Upper lobe of left lung (tissue), 6 donors: ENCODE results near the gene ARFGEF3. TPM values are rescaled to one million over a fixed set of nuclear protein-coding genes. Genes with fewer than 3 reads are reported as not detected.

ENCODE experiments used
- ATAC-seq, 2 donors: fragments of 200-7000 bp; cut with Tn5 transposase; one replicate each; pipeline ENCODE4 v1.9.1; 2022; ENCODE audit warnings: mild to moderate bottlenecking in 2 of 2, moderate library complexity in 2 of 2; ENCODE audit not compliant: low FRiP score in 2 of 2
- DNase-seq, 2 donors: peaks; one replicate each; pipeline ENCODE4 v3.0.0-alpha.2; 2019 to 2020
- H3K27ac ChIP-seq, 4 donors: fragments of 200-600 bp; sonication (generic); one replicate each; pipeline ENCODE4 v1.5.1; 2016 to 2019
- H3K27me3 ChIP-seq, 4 donors: fragments of 200-600 bp; sonication (generic); one replicate each; pipeline ENCODE4 v1.5.1; 2017 to 2019
- H3K36me3 ChIP-seq, 4 donors: fragments of 200-600 bp; sonication (generic); one replicate each; pipeline ENCODE4 v1.5.1; 2016 to 2019
- H3K4me1 ChIP-seq, 4 donors: fragments of 200-600 bp; sonication (generic); one replicate each; pipeline ENCODE4 v1.5.1; 2018 to 2019
- H3K4me3 ChIP-seq, 4 donors: fragments of 200-600 bp; sonication (generic); one replicate each; pipeline ENCODE4 v1.5.1; 2017 to 2019; ENCODE audit warnings: mild to moderate bottlenecking in 2 of 4, moderate library complexity in 1 of 4
- H3K9me3 ChIP-seq, 4 donors: fragments of 200-600 bp; sonication (generic); one replicate each; pipeline ENCODE4 v1.5.1; 2018 to 2019
- CTCF ChIP-seq, 6 experiments: fragments of 450-650 bp in 4 of 6; fragments of 200-600 bp in 2 of 6; sonication (generic) in 2 of 6; IDR thresholded peaks; one replicate each; pipeline ENCODE4 v1.5.1; 2016 to 2019; ENCODE audit warnings: antibody characterized with exemption in 6 of 6
- EP300 ChIP-seq, 4 donors: sonication (generic); formaldehyde crosslinking; IDR thresholded peaks; one replicate each; pipeline ENCODE4 v1.5.1; 2017; ENCODE audit warnings: antibody characterized with exemption in 4 of 4, control low read depth in 2 of 4
- POLR2A ChIP-seq, 4 donors: fragments of 450-650 bp; IDR thresholded peaks; one replicate each; pipeline ENCODE4 v1.5.1; 2016 to 2017; ENCODE audit warnings: antibody characterized with exemption in 4 of 4, mild to moderate bottlenecking in 2 of 4
- POLR2AphosphoS5 ChIP-seq, 2 donors: sonication (generic); formaldehyde crosslinking; IDR thresholded peaks; one replicate each; pipeline ENCODE4 v1.5.1; 2017; ENCODE audit warnings: antibody characterized with exemption in 2 of 2
- WGBS, 2 donors: methylation state at CpG; one replicate each; pipeline ENCODE4 v1.1.5; 2017 to 2018; 5-methylcytosine and 5-hydroxymethylcytosine counted together
- total RNA-seq, 6 donors: library from RNA; depleted of rRNA in 4 of 6; stranded (reverse); fragments of >200 nt in 4 of 6; gene quantifications; one replicate each; pipeline versions ENCODE4 v1.1.0 to v1.2.1, GENCODE V29; 2016 to 2021
- donor health status: DM: no; HTN: no; CAD: no; lungs with moderate emphysema.
- donor health status: DM: no; HTN: yes; CAD: no; lungs with severe emphysema.

Gene ARFGEF3
- total RNA-seq, 6 donors from 2014 or later, result 19.8 to 53.6 (median 30.5) TPM

GRCh38 chr6:138242987-138243592, 81.4 kb downstream of the ARFGEF3 start:
- no peak for ATAC-seq
- Histone ChIP-seq H3K27me3 (no peaks in the 10 kb centered on the region), H3K4me1 (no peaks in the 10 kb centered on the region), H3K36me3 (peaks cover 0 to 3% (median 0%) of the 10 kb centered on the region in 4 donors), H3K4me3 (no peak overlapping the region), H3K27ac (no peak overlapping the region), H3K9me3 (no peaks in the 10 kb centered on the region)
- TF ChIP-seq EP300 (IDR thresholded peaks at IDR 0.05) (no peak), POLR2A (IDR thresholded peaks at IDR 0.05) (no peak), POLR2AphosphoS5 (IDR thresholded peaks at IDR 0.05) (no peak), CTCF (IDR thresholded peaks at IDR 0.05) (no peak)
- 84 to 88% methylated on average over 4 of the region's 4 CpGs for WGBS, 2 donors
- no peak for DNase-seq

- Histone ChIP-seq H3K4me3 (no peak overlapping the region), H3K36me3 (peaks cover 0 to 3% (median 0%) of the 10 kb centered on the region in 4 donors), H3K27me3 (no peaks in the 10 kb centered on the region), H3K27ac (no peak overlapping the region), H3K9me3 (no peaks in the 10 kb centered on the region), H3K4me1 (peaks cover 0 to 6% (median 0%) of the 10 kb centered on the region in 4 donors)
- DNase-seq (no peak), ATAC-seq (no peak)
- TF ChIP-seq POLR2AphosphoS5 (IDR thresholded peaks at IDR 0.05) (no peak), POLR2A (IDR thresholded peaks at IDR 0.05) (no peak), CTCF (IDR thresholded peaks at IDR 0.05) (no peak), EP300 (IDR thresholded peaks at IDR 0.05) (no peak)
- 86 to 91% methylated on average over 3 of the region's 3 CpGs for WGBS, 2 donors
These were observed 84.0 kb downstream of the ARFGEF3 start for GRCh38 chr6:138245751-138246150.

- DNase-seq, result no peak
- Histone ChIP-seq H3K4me1 (peaks cover 0 to 6% (median 0%) of the 10 kb centered on the region in 4 donors), H3K27me3 (no peaks in the 10 kb centered on the region), H3K36me3 (peaks cover 0 to 3% (median 0%) of the 10 kb centered on the region in 4 donors), H3K4me3 (no peak overlapping the region), H3K27ac (no peak overlapping the region), H3K9me3 (no peaks in the 10 kb centered on the region)
- TF ChIP-seq CTCF (IDR thresholded peaks at IDR 0.05) (no peak), POLR2A (IDR thresholded peaks at IDR 0.05) (no peak), EP300 (IDR thresholded peaks at IDR 0.05) (no peak), POLR2AphosphoS5 (IDR thresholded peaks at IDR 0.05) (no peak)
- ATAC-seq, result no peak
- WGBS, 2 donors, result 78 to 95% methylated on average over 3 of the region's 3 CpGs
These were observed 85.1 kb downstream of the ARFGEF3 start for GRCh38 chr6:138246650-138247440.

GRCh38 chr6:138248011-138248410, 86.3 kb downstream of the ARFGEF3 start:
- H3K36me3 ChIP-seq, result peaks cover 0 to 3% (median 0%) of the 10 kb centered on the region in 4 donors
- ATAC-seq (no peak), DNase-seq (no peak)
- H3K27me3 ChIP-seq, result no peaks in the 10 kb centered on the region
- no peak overlapping the region for H3K27ac ChIP-seq
- no peak for TF ChIP-seq CTCF (IDR thresholded peaks at IDR 0.05)
- TF ChIP-seq POLR2AphosphoS5 (IDR thresholded peaks at IDR 0.05), result no peak
- no peak for TF ChIP-seq EP300 (IDR thresholded peaks at IDR 0.05)
- TF ChIP-seq POLR2A (IDR thresholded peaks at IDR 0.05), result no peak
- H3K4me1 ChIP-seq, result peaks cover 0 to 6% (median 0%) of the 10 kb centered on the region in 4 donors
- WGBS, 2 donors, result 89 to 91% methylated on average over 7 of the region's 7 CpGs
- H3K9me3 ChIP-seq, result no peaks in the 10 kb centered on the region
- no peak overlapping the region for H3K4me3 ChIP-seq
